Measurements from ENCODE around the gene GCC2. TPM values are rescaled to one million over a fixed set of nuclear protein-coding genes. Genes with fewer than 3 reads are reported as not detected.
"Not testable (repeated sequence)": the region's sequence is repeated elsewhere in the genome, so short reads cannot be mapped to it uniquely, and the experiment has no call there.

The GCC2 gene
- total and polyA plus RNA-seq, 11 donors, result 6.4 to 39.5 (median 25.0) TPM

DNA sequence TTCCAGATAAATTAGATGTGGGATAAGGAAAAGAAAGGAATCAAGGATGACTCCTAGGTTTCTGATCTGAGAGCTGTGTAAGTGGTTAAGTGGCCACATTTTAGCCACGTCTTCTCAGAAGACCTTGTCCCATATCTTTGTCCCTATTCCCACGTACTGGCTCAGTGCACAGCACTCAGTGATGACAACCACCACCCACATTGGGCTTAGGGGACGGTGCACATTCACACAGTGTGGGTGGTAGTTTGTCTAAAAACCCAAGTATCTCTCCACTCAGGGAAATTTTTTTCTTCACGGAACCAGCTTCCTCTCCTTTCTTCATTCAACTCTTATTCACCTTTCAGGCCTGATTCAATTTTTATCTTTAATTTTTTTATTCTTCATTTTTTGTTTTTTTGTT lies 30.6 kb upstream of the GCC2 start:
- DNase-seq (no peak), ATAC-seq (no peak)
- intact Hi-C loops (cut with DNase I), result no loop called here
- Histone ChIP-seq H3K4me1 (no peaks in the 10 kb centered on the region), H3K27ac (no peak overlapping the region), H3K36me3 (no peaks in the 10 kb centered on the region), H3K4me3 (no peak overlapping the region), H3K27me3 (peaks cover 0 to 3% (median 0%) of the 10 kb centered on the region in 9 donors), H3K9me3 (no peaks in the 10 kb centered on the region)
- TF ChIP-seq, protein P1, sequence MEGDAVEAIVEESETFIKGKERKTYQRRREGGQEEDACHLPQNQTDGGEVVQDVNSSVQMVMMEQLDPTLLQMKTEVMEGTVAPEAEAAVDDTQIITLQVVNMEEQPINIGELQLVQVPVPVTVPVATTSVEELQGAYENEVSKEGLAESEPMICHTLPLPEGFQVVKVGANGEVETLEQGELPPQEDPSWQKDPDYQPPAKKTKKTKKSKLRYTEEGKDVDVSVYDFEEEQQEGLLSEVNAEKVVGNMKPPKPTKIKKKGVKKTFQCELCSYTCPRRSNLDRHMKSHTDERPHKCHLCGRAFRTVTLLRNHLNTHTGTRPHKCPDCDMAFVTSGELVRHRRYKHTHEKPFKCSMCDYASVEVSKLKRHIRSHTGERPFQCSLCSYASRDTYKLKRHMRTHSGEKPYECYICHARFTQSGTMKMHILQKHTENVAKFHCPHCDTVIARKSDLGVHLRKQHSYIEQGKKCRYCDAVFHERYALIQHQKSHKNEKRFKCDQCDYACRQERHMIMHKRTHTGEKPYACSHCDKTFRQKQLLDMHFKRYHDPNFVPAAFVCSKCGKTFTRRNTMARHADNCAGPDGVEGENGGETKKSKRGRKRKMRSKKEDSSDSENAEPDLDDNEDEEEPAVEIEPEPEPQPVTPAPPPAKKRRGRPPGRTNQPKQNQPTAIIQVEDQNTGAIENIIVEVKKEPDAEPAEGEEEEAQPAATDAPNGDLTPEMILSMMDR (IDR thresholded peaks at IDR 0.05), result no peak
- TF ChIP-seq POLR2A (IDR thresholded peaks at IDR 0.05), result no peak
- WGBS, 4 donors, result 56 to 67% (median 65%) methylated on average over 4 of the region's 4 CpGs

DNA sequence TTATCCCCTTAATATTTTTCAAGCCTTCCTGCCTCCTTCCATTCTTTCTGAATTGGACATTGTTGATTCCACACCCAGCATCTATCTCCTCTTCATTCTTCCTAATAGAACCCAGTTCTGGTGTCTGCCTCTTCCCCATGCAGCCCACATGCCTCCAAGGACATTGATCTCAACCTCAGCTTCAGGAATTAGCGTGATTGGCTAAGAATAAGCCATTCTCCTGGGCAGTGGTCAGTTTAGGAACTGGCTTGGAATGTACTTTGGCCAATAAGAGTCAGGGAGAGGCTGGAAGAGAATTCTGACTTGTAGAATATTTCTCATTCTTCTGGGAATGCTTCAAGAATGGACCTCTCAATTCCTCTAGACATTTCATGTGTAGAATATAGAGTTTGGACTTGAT lies 25.9 kb upstream of the GCC2 start:
- no peaks in the 10 kb centered on the region for H3K4me1 ChIP-seq
- no peaks in the 10 kb centered on the region for H3K36me3 ChIP-seq
- ATAC-seq (no peak), DNase-seq (no peak)
- intact Hi-C loops (cut with DNase I), result no loop called here
- H3K27me3 ChIP-seq, result peaks cover 0 to 3% (median 0%) of the 10 kb centered on the region in 9 donors
- WGBS, 4 donors, result 90 to 94% (median 92%) methylated on average over 1 of the region's 1 CpG
- TF ChIP-seq, protein P1 (IDR thresholded peaks at IDR 0.05), result no peak
- no peak for TF ChIP-seq POLR2A (IDR thresholded peaks at IDR 0.05)
- no peak overlapping the region for H3K27ac ChIP-seq
- H3K4me3 ChIP-seq, result no peak overlapping the region
- H3K9me3 ChIP-seq, result no peaks in the 10 kb centered on the region

DNA sequence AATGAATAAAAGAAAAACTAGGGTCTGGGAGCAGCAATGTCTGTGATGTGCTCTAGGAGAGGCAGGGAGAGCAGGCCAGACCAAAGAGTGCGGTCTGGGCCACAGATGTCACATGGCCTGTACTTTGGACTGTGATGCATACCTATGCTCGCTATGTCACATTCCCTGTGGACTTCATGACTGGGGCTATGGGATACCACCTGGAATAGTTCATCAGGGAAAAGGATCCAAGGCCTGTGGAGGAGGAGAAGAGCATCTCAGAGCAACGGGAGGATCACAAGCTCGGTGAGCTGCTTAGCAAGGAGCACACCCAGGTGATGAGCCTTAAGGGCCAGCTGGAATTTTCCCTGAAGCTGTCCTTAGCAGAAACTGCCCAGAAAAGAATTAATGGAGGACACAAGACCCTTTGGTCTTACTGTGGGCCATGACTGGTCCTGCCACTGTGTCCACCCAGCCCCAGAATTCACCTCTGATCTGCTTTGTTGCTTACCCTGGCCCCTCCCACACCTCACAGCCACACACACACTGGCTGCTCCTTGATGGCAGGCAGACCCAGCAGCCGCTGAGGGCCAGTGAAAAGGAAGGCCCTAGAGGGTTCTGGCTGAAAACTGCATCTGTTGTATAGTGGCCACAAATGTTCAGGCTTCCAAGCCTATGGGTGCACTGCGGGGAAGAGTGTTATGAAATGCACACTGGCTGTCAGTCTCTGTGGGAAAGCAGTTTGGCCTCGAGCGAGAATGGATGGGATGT lies 25.3 kb upstream of the GCC2 start:
- ATAC-seq (no peak), DNase-seq (no peak)
- no peaks in the 10 kb centered on the region for H3K9me3 ChIP-seq
- H3K27me3 ChIP-seq, result peaks cover 0 to 3% (median 0%) of the 10 kb centered on the region in 9 donors
- no peak for TF ChIP-seq POLR2A (IDR thresholded peaks at IDR 0.05)
- TF ChIP-seq, protein P1 (IDR thresholded peaks at IDR 0.05), result no peak
- H3K4me1 ChIP-seq, result no peaks in the 10 kb centered on the region
- 85 to 92% (median 89%) methylated on average over 8 of the region's 8 CpGs for WGBS, 4 donors
- intact Hi-C loops (cut with DNase I), result no loop called here
- no peaks in the 10 kb centered on the region for H3K36me3 ChIP-seq
- H3K4me3 ChIP-seq, result no peak overlapping the region
- no peak overlapping the region for H3K27ac ChIP-seq

DNA sequence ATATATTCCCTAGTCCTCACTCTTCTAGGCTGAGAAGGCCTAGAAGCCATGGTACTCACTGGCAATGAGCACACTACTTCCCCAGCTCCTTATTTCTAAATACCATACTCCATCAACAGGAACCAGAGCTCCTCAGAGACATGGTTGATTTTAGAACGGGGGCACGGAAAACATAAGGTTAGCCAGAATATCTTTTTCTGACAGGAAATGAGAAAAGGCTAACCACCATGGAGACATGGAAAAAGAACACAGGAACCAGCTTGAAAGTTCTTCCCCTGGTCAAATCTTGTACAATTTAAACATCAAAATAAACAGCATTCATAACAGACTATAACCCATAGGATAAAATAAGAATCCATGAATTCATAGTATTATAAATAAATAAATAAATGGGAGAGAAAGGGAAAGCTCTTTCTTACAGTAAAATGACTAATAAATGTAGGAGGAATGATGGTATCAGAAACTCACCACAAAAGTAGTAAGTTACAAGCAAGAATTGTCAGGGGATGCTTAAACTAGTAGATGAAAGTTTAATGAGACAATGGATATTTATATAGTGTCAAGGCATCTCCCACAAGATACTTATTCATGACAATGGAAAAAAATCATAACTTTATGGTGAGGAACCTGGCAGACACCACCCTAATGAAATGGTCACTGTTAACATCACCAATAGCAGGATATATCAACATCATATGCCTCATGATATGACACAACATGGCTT lies 20.6 kb upstream of the GCC2 start:
- ATAC-seq (no peak), DNase-seq (no peak)
- TF ChIP-seq, protein P1 (IDR thresholded peaks at IDR 0.05), result no peak
- no peak for TF ChIP-seq POLR2A (IDR thresholded peaks at IDR 0.05)
- intact Hi-C loops (cut with DNase I), result no loop called here
- Histone ChIP-seq H3K9me3 (no peaks in the 10 kb centered on the region), H3K4me3 (no peak overlapping the region), H3K36me3 (no peaks in the 10 kb centered on the region), H3K27me3 (no peaks in the 10 kb centered on the region), H3K27ac (no peak overlapping the region), H3K4me1 (no peaks in the 10 kb centered on the region)
- WGBS, 4 donors, result 47 to 57% (median 52%) methylated on average over 2 of the region's 2 CpGs

DNA sequence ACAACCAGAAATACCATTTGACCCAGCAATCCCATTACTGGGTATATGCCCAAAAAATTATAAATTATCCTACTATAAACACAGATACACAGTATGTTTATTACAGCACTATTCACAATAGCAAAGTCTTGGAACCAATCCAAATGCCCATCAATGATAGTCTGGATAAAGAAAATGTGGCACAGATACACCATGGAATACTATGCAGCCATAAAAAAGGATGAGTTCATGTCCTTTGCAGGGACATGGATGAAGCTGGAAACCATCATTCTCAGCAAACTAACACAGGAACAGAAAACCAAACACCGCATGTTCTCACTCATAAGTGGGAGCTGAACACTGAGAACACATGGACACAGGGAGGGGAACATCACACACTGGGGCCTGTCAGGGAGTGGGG lies 13.4 kb upstream of the GCC2 start:
- H3K27ac ChIP-seq; H3K9me3 ChIP-seq; intact Hi-C loops (cut with DNase I); H3K36me3 ChIP-seq; H3K27me3 ChIP-seq; DNase-seq; ATAC-seq; H3K4me1 ChIP-seq; H3K4me3 ChIP-seq: not testable (repeated sequence)
- WGBS, 4 donors, result 93 to 100% (median 98%) methylated on average over 1 of the region's 1 CpG
